GM23248 (cell line): ENCODE data around the gene LRMDA.

Source experiments
- EZH2 ChIP-seq: fragments of 200-600 bp; sonication (generic); IDR thresholded peaks from 2 replicates; pipeline ENCODE4 v1.6.1; 2018; ENCODE audit warnings: antibody characterized with exemption, mild to moderate bottlenecking; ENCODE audit not compliant: insufficient read depth, poor library complexity, severe bottlenecking
- EZH2phosphoT487 ChIP-seq: fragments of 200-600 bp; sonication (generic); IDR thresholded peaks from 2 replicates; pipeline ENCODE4 v1.6.1; 2018; ENCODE audit warnings: antibody characterized with exemption, moderate library complexity, mild to moderate bottlenecking, low read depth; ENCODE audit not compliant: insufficient read depth

- no peak for TF ChIP-seq EZH2
- no peak for TF ChIP-seq EZH2phosphoT487
Observed at GRCh38 chr10:76022366-76022765, 590.9 kb downstream of the LRMDA start.
